Activated naive CD4-positive, alpha-beta T cell treated with anti-CD3 and anti-CD28 coated beads, Interleukin-2, amount 50 U/mL, for 72 hours (primary cell): ENCODE data around the gene LYRM9. TPM values are rescaled to one million over a fixed set of nuclear protein-coding genes. Genes with fewer than 3 reads are reported as not detected.
"Not testable (repeated sequence)": the region's sequence is repeated elsewhere in the genome, so short reads cannot be mapped to it uniquely, and the experiment has no call there.

Source experiments
- ATAC-seq, 2 donors: fragments of 150-1000 bp; cut with Tn5 transposase; 2 replicates each; pipeline ENCODE4 v1.10.0; 2021; ENCODE audit warnings: mild to moderate bottlenecking in 2 of 2, moderate library complexity in 2 of 2
- DNase-seq, 2 donors: peaks; one replicate each; pipeline ENCODE4 v3.0.0; 2021 to 2022; ENCODE audit warnings: low spot score in 2 of 2
- H3K27ac Mint-ChIP-seq, 2 donors: one replicate each; pipeline ENCODE4 v1.8.0; 2022; ENCODE audit warnings: mild to moderate bottlenecking in 2 of 2, mixed read lengths in 2 of 2
- H3K36me3 Mint-ChIP-seq, 2 donors: one replicate each; pipeline ENCODE4 v1.8.0; 2022; ENCODE audit warnings: mixed read lengths in 2 of 2
- H3K9me3 Mint-ChIP-seq, 2 donors: one replicate each; pipeline ENCODE4 v1.8.0; 2022; ENCODE audit warnings: mixed read lengths in 2 of 2
- total RNA-seq, 2 donors: library from RNA; stranded (reverse); gene quantifications; one replicate each; pipeline ENCODE4 v1.2.3, GENCODE V29; 2022

Gene LYRM9
- total RNA-seq, 2 donors from 2014 or later = 1.3 to 4.4 TPM

DNA sequence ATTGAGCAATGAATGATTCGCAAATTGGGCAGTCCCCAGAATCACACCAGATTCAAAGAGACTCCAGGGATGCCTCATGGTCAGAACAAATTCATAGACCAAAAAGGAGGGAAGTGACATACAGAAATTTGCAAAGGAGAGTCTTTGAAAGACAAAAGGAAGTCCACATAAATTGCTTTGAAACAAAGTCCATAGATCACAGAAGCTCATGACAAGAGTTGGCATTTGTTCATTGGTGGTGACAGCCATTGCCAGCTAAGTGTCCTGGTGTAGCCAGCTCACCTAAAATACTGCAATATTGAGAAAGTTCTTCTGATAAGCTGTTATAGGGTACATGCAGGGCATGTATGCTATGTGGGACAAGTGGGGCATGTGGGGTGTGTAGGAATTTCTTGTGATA lies 55.4 kb downstream of the LYRM9 start:
- not testable (repeated sequence) for H3K9me3 Mint-ChIP-seq

DNA sequence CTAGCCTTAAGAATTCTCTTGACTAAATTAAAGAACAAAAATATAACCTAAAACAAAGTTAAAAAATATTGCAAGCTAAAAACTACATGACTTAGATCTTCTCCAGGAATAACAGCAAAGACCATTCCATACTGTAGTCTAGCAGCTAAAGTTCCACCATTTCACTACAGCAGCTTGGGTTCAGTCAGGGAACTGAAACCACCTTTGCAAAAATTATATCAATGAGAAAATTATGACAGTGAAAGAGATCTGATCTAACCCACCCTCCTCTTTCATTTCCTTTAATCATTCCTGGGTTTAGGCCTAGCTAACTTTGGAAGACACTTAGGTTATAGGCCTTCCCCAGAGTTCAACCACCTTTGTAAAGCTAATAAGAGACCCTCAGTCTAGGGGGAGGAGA lies 56.5 kb downstream of the LYRM9 start:
- peaks cover 0 to 4% of the 10 kb centered on the region in 2 donors for H3K9me3 Mint-ChIP-seq
- H3K27ac Mint-ChIP-seq = no peak overlapping the region
- DNase-seq = no peak
- no peak for ATAC-seq
- peaks cover 0 to 6% of the 10 kb centered on the region in 2 donors for H3K36me3 Mint-ChIP-seq

More for the DNA sequence above, 55.4 kb downstream of the LYRM9 start:
- H3K27ac Mint-ChIP-seq, H3K36me3 Mint-ChIP-seq, DNase-seq, ATAC-seq: not testable (repeated sequence)

DNA sequence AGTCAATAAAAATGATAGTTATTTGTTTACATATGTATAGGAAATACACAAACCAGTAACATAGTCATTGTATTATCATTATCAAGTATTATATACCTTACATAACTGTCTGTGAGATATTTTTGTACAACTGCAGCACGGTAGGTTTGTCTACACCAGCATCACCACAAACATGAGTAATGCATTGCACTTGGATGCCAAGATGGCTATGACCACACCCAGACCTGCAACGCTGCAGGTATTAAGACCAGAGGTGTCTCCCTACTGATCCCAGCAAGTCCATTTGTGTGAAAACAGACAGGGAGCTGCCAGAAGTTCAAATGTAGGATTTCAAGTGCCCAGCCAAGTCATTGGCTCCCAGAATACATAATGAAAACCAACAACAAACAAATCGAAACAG lies 58.6 kb downstream of the LYRM9 start:
- DNase-seq (no peak), ATAC-seq (no peak)
- Mint-ChIP-seq H3K36me3 (peaks cover 0 to 6% of the 10 kb centered on the region in 2 donors), H3K27ac (no peak overlapping the region), H3K9me3 (peaks cover 0 to 4% of the 10 kb centered on the region in 2 donors)

DNA sequence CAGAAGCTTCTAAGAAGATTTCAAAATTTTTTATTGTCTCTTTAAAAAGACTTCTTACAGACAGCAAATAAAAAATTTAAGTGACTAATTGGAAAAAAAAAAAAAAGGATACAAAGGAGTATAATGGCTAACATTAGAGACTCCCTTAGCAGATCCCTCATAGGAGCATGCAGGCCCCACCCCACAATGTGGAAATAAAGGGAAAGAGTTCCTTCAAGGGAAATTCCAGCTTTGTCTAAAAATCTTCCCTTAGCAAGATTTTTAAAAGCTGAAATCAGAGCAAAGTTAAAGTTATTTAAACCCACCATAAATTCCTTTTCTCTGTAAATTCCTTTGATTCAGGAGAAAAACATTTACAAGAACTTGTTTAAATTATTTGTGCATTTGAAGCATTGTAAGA lies 60.3 kb downstream of the LYRM9 start:
- DNase-seq (no peak), ATAC-seq (no peak)
- Mint-ChIP-seq H3K27ac (no peak overlapping the region), H3K36me3 (peaks cover 0 to 6% of the 10 kb centered on the region in 2 donors), H3K9me3 (peaks cover 0 to 4% of the 10 kb centered on the region in 2 donors)

DNA sequence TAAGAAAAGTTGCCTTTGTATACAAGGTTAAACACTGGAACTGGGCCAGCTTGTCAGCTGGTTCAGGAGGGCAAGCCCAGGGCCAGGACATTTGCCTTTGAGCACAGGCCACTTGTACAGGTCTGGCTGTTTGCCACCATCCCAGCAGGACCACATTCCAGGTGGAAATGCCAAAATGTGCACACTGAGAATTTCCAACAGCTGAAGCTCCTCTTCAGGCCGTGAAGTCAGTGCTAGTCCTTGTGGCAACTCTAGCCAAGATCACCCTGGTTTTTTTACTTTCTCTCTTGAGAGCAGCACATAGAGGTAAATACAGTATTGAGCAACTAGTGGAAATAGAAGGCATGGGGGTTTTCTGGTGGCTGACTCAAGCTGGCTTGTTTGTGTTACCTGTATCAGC lies 63.3 kb downstream of the LYRM9 start:
- not testable (repeated sequence) for H3K9me3 Mint-ChIP-seq, H3K27ac Mint-ChIP-seq, H3K36me3 Mint-ChIP-seq, ATAC-seq, DNase-seq

DNA sequence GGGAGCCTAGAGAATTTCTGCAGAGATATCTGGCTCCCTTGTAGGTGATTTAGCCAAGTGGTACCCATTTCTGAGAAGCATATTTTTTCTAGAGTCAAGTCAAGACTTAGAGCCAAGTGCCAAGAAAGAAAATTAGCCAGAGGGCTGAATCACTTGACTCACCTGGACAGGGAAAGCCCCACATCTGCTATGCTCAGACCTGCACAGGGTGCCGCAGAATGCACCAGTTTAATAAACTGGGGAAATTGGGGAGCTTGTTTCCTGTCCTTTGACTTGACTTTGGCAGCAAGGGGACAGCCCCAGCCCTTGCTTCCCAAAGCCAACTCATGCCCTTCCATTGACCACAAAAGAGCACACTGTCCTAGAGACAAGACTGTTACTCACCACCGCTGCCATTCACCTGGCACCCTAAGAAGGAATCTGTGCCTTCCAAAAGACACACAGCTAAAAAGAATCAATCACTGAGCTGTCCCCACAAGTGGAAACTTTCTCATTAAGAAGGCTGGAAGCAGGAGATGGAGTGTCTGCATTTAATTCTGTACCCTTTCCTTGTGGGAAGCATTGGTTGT lies 63.9 kb downstream of the LYRM9 start:
- H3K36me3 Mint-ChIP-seq, DNase-seq, H3K27ac Mint-ChIP-seq, H3K9me3 Mint-ChIP-seq: not testable (repeated sequence)
- ATAC-seq = peak; percentile 54 to 99

Other genes starting within 250 kb of the LYRM9 start
- not detected for gene NOS2, start 92.8 kb downstream of the LYRM9 start, total RNA-seq
- gene NLK, start 149.3 kb upstream of the LYRM9 start, total RNA-seq = 10 to 100 TPM in 1 of 2 donors, 1 to 10 TPM in 1; 8.3 to 10.0 TPM